K562 (cell line): ENCODE results near the gene CLEC4F. TPM values are rescaled to one million over a fixed set of nuclear protein-coding genes. Genes with fewer than 3 reads are reported as not detected.

Source experiments
- ATAC-seq: fragments of 200-7000 bp; cut with Tn5 transposase; 3 replicates; pipeline ENCODE4 v1.9.1; 2020; ENCODE audit warnings: moderate library complexity
- BruUV-seq: library from RNA; stranded (reverse); fragments of 400-500 nt; replicated peaks from 2 replicates; lab custom pipeline; 2021; lab: Mats Ljungman, UMichigan
- CTCF ChIA-PET: fragments of 300-600 bp; formaldehyde crosslinking; extraction: SDS; loops from one replicate; lab custom pipeline; 2021; ENCODE audit warnings: low intra/inter-chr PET ratio; lab: Yijun Ruan, JAX
- POLR2A ChIA-PET: fragments of 300-600, 350-650 bp; sonication (Branson Sonifier 250); formaldehyde crosslinking; extraction: SDS; loops from one replicate; lab custom pipeline; 2021; ENCODE audit warnings: antibody characterized with exemption, inconsistent platforms; lab: Yijun Ruan, JAX
- DNase-seq, 4 experiments: peaks; one replicate each; pipeline versions ENCODE4 v3.0.0 to v3.0.0-alpha.2; 2011 to 2018; ENCODE audit warnings: low spot score in 3 of 4, mixed read lengths in 3 of 4; ENCODE audit errors: extremely low read depth in 1 of 4
- FAIRE-seq: peaks from 2 replicates; lab custom pipeline; 2011; peaks lifted over from hg19 to GRCh38; lab: Jason Lieb, UNC
- H2AFZ ChIP-seq: 2 replicates; pipeline ENCODE4 v1.6.0; 2011; ENCODE audit warnings: low read depth, low read length, control low read depth, inconsistent platforms
- H3K27ac ChIP-seq: fragments of 200-600 bp; 3 replicates; pipeline ENCODE4 v1.8.0; 2011; ENCODE audit warnings: low read depth, mild to moderate bottlenecking, control low read depth, inconsistent platforms, low read length, moderate library complexity, mixed read lengths; ENCODE audit errors: extremely low read depth
- H3K27me3 ChIP-seq, 2 experiments: fragments of 300-600 bp in 1 of 2; 2 replicates in 1 of 2; 3 replicates in 1 of 2; pipeline versions ENCODE4 v1.6.0 to v1.8.0; 2011; ENCODE audit warnings: inconsistent platforms in 2 of 2, low read length in 2 of 2, mild to moderate bottlenecking in 1 of 2, mixed read lengths in 1 of 2, moderate library complexity in 1 of 2; ENCODE audit not compliant: control insufficient read depth in 2 of 2, insufficient read depth in 2 of 2
- H3K36me3 ChIP-seq: fragments of 300-600 bp; 3 replicates; pipeline ENCODE4 v1.8.0; 2011; ENCODE audit warnings: mild to moderate bottlenecking, low read length, inconsistent platforms; ENCODE audit not compliant: control insufficient read depth, insufficient read depth
- H3K4me1 ChIP-seq, 2 experiments: fragments of 200-600 bp in 1 of 2; replicated peaks in 1 of 2; 2 replicates in 1 of 2; 3 replicates in 1 of 2; pipeline versions ENCODE4 v1.5.1 to v1.8.0; 2011; ENCODE audit warnings: inconsistent platforms in 2 of 2, low read length in 2 of 2, mild to moderate bottlenecking in 1 of 2, mixed read lengths in 1 of 2, moderate library complexity in 1 of 2; ENCODE audit not compliant: control insufficient read depth in 2 of 2, insufficient read depth in 2 of 2
- H3K4me2 ChIP-seq: 2 replicates; pipeline ENCODE4 v1.6.1; 2011; ENCODE audit warnings: low read length, control low read depth, inconsistent platforms, mixed read lengths; ENCODE audit not compliant: insufficient read depth
- H3K4me3 ChIP-seq: fragments of 200-600 bp; sonication (generic), shearing (Covaris generic); 2 replicates; pipeline ENCODE4 v1.5.1; 2016; ENCODE audit warnings: control low read depth, inconsistent platforms
- H3K79me2 ChIP-seq: fragments of 200-600 bp; 3 replicates; pipeline ENCODE4 v1.8.0; 2011; ENCODE audit warnings: low read length, inconsistent platforms; ENCODE audit not compliant: control insufficient read depth, insufficient read depth
- H3K9ac ChIP-seq, 2 experiments: 2 replicates each; pipeline versions ENCODE4 v1.6.0 to v1.6.1; 2011; ENCODE audit warnings: low read depth in 2 of 2, low read length in 2 of 2, control low read depth in 1 of 2, inconsistent platforms in 1 of 2, mild to moderate bottlenecking in 1 of 2, mixed read lengths in 1 of 2; ENCODE audit not compliant: insufficient read depth in 1 of 2
- H3K9me1 ChIP-seq: one replicate; pipeline ENCODE4 v1.6.0; 2011; ENCODE audit warnings: inconsistent platforms, mild to moderate bottlenecking, low read length, moderate library complexity; ENCODE audit not compliant: control insufficient read depth, insufficient read depth
- H3K9me3 ChIP-seq: replicated peaks from 2 replicates; pipeline ENCODE4 v1.5.1; 2011; ENCODE audit warnings: low read depth, low read length, inconsistent platforms; ENCODE audit not compliant: control insufficient read depth, insufficient read depth
- H4K20me1 ChIP-seq: replicated peaks from 2 replicates; pipeline ENCODE4 v1.6.1; 2011; ENCODE audit warnings: low read length, inconsistent platforms, mixed read lengths; ENCODE audit not compliant: control insufficient read depth, insufficient read depth
- EP400 ChIP-seq: fragments of 450-650 bp; IDR thresholded peaks from 2 replicates; pipeline ENCODE4 v1.6.1; 2017; ENCODE audit warnings: antibody characterized with exemption, mild to moderate bottlenecking, moderate library complexity
- ESRRA ChIP-seq: fragments of 450-650 bp; IDR thresholded peaks from 2 replicates; pipeline ENCODE4 v1.6.1; 2014; ENCODE audit warnings: low read depth, mild to moderate bottlenecking, moderate library complexity, borderline replicate concordance
- FOXA3 ChIP-seq, 2 experiments: fragments of 450-650 bp in 1 of 2; sonication (generic) in 1 of 2; formaldehyde crosslinking; IDR thresholded peaks in 1 of 2; conservative IDR thresholded peaks in 1 of 2; 2 replicates each; pipeline versions ENCODE4 v1.4.0 to v1.8.0; 2020 to 2022; ENCODE audit warnings: mild to moderate bottlenecking in 2 of 2, missing genetic modification reagents in 1 of 2
- SIX5 ChIP-seq, 2 experiments: IDR thresholded peaks; 2 replicates each; pipeline ENCODE4 v1.6.1; 2011; ENCODE audit warnings: low read length in 2 of 2, borderline replicate concordance in 1 of 2, low read depth in 1 of 2, mild to moderate bottlenecking in 1 of 2, moderate library complexity in 1 of 2; ENCODE audit not compliant: insufficient read depth in 1 of 2
- SMARCC2 ChIP-seq: fragments of 450-650 bp; IDR thresholded peaks from 2 replicates; pipeline ENCODE4 v1.6.1; 2017; ENCODE audit warnings: antibody characterized with exemption, moderate library complexity, mild to moderate bottlenecking, low read depth
- SP1 ChIP-seq: sonication (generic); formaldehyde crosslinking; IDR thresholded peaks from 2 replicates; pipeline ENCODE4 v1.8.1; 2022; ENCODE audit warnings: mild to moderate bottlenecking, missing genetic modification reagents
- SRSF3 ChIP-seq: fragments of 200-400 bp; formaldehyde crosslinking; IDR thresholded peaks from 2 replicates; pipeline ENCODE4 v1.6.1; 2016; ENCODE audit warnings: mild to moderate bottlenecking, low read length, moderate library complexity; ENCODE audit not compliant: insufficient read depth
- TGIF2 ChIP-seq: sonication (generic); formaldehyde crosslinking; IDR thresholded peaks from 2 replicates; pipeline ENCODE4 v1.8.1; 2022; ENCODE audit warnings: mild to moderate bottlenecking, missing genetic modification reagents, moderate library complexity
- THRAP3 ChIP-seq: fragments of 450-650 bp; IDR thresholded peaks from 2 replicates; pipeline ENCODE4 v1.6.1; 2016; ENCODE audit warnings: mild to moderate bottlenecking, inconsistent platforms, borderline replicate concordance
- WGBS: fragments of 100-300 bp; shearing (Covaris generic); methylation state at CpG from one replicate; pipeline ENCODE4 v1.1.6; 2016; ENCODE audit warnings: low coverage, mixed read lengths; ENCODE audit not compliant: insufficient coverage; ENCODE audit errors: missing lambda C conversion rate; 5-methylcytosine and 5-hydroxymethylcytosine counted together
- in situ Hi-C: fragments of 300-500 bp; cut with MboI; formaldehyde crosslinking; loops from 4 replicates; pipeline ENCODE4 v1.15.0; 2018; ENCODE audit warnings: inconsistent platforms, mixed read lengths
- intact Hi-C: fragments of 100-400 bp; cut with micrococcal nuclease; formaldehyde crosslinking; loops from 2 replicates; pipeline ENCODE4 v1.14.2; 2022
- polyA plus RNA-seq, 8 experiments: library from polyadenylated mRNA; depleted of rRNA in 4 of 8; stranded (reverse) in 5 of 8; unstranded in 3 of 8; fragments of >200 nt; fragmentation: Nextera tagmentation in 2 of 8; fragmentation: Illumina TruSeq in 1 of 8; extraction: Ambion mirVana in 2 of 8; extraction: Trizol in 1 of 8; gene quantifications; 2 replicates each; pipeline versions ENCODE4 v1.2.1 to v1.2.3, GENCODE V29; 2011 to 2014; ENCODE audit warnings: inconsistent platforms in 1 of 8, missing spikeins in 1 of 8
- total RNA-seq, 7 experiments: library from RNA; depleted of rRNA in 6 of 7; stranded (reverse); fragments of >200 nt in 6 of 7; fragmentation: Illumina TruSeq in 2 of 7; extraction: Trizol in 2 of 7; gene quantifications; 2 replicates each; pipeline versions ENCODE4 v1.2.1 to v1.2.3, GENCODE V29; 2011 to 2021; ENCODE audit warnings: low replicate concordance in 1 of 7
- TF ChIP-seq, protein P1 (sequence below): sonication (generic); formaldehyde crosslinking; IDR thresholded peaks from 2 replicates; pipeline ENCODE4 v1.8.1; 2023; ENCODE audit warnings: mild to moderate bottlenecking, missing genetic modification reagents
- TF ChIP-seq, protein P2 (sequence below): fragments of 450-650 bp; IDR thresholded peaks from 2 replicates; pipeline ENCODE4 v1.6.1; 2017; ENCODE audit warnings: antibody characterized with exemption, mild to moderate bottlenecking
- TF ChIP-seq, protein P3 (sequence below): sonication (generic); formaldehyde crosslinking; IDR thresholded peaks from 2 replicates; pipeline ENCODE4 v1.8.1; 2023; ENCODE audit warnings: mild to moderate bottlenecking, missing genetic modification reagents
- TF ChIP-seq, protein P4 (sequence below): fragments of 250-450 bp; sonication (Bioruptor Pico); IDR thresholded peaks from 2 replicates; pipeline ENCODE4 v1.4.0; 2020; ENCODE audit warnings: mild to moderate bottlenecking, moderate library complexity

CLEC4F gene
- total and polyA plus RNA-seq, 9 of the 15 experiments (the other 6 are each of a cell fraction or from before 2014, with no cell fraction given) = not detected

DNA sequence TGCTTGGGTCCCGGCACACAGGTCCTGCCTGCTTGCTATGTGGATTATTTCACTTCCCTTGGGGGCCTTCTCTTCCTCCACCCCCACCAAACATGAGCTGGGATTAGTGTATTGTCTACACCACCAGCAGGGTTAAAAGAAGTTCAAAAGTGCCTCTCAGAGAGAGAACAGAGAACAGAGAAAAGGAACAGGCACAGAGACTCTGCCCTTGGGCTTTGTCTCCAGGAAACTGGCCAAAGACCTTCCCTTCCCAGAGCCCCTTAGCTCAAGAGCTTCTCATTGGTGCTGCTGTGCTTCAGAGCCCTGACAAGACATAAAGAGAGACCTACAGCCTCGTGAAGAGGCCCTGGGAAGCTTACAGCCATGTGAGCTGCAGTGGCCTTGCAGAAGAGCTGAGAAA is 22.9 kb downstream of the CLEC4F start:
- intact Hi-C loops (no loop called here), in situ Hi-C loops (loop anchor here (25.0 kb wide), 1 partner anchor 485 kb away; the partner anchor contains the start of gene FAM136A)
- peaks cover 16 to 25% of the 10 kb centered on the region in 2 experiments; a peak in 4 of 5 replicates for H3K27me3 ChIP-seq
- H3K9ac ChIP-seq = no peak overlapping the region
- peaks cover 2 to 6% of the 10 kb centered on the region in 2 experiments; a peak in 2 of 5 replicates for H3K4me1 ChIP-seq
- DNase-seq = no peak
- no peaks in the 10 kb centered on the region for H3K79me2 ChIP-seq
- no TSS peak for BruUV-seq
- no peak overlapping the region for H3K4me2 ChIP-seq
- no peaks in the 10 kb centered on the region for H3K9me1 ChIP-seq
- H3K4me3 ChIP-seq = no peak overlapping the region
- no peak overlapping the region for H3K27ac ChIP-seq
- FAIRE-seq = no peak
- CTCF ChIA-PET = no interaction called here
- no peak for ATAC-seq
- H3K9me3 ChIP-seq = no peaks in the 10 kb centered on the region
- WGBS = 21% methylated on average over 2 of the region's 2 CpGs
- no peaks in the 10 kb centered on the region for H3K36me3 ChIP-seq
- H2AFZ ChIP-seq = no peak overlapping the region
- POLR2A ChIA-PET = interaction anchor here (0.8 kb wide), 1 partner anchor 33 kb away, joined by 4 read pairs; no protein-coding TSS in a partner anchor
- H4K20me1 ChIP-seq = no peaks in the 10 kb centered on the region
- TF ChIP-seq, protein P1, sequence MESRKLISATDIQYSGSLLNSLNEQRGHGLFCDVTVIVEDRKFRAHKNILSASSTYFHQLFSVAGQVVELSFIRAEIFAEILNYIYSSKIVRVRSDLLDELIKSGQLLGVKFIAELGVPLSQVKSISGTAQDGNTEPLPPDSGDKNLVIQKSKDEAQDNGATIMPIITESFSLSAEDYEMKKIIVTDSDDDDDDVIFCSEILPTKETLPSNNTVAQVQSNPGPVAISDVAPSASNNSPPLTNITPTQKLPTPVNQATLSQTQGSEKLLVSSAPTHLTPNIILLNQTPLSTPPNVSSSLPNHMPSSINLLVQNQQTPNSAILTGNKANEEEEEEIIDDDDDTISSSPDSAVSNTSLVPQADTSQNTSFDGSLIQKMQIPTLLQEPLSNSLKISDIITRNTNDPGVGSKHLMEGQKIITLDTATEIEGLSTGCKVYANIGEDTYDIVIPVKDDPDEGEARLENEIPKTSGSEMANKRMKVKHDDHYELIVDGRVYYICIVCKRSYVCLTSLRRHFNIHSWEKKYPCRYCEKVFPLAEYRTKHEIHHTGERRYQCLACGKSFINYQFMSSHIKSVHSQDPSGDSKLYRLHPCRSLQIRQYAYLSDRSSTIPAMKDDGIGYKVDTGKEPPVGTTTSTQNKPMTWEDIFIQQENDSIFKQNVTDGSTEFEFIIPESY (CRISPR knock-in tag) = no peak
- no peak for TF ChIP-seq TGIF2 (CRISPR knock-in tag)
- TF ChIP-seq SRSF3 = no peak
- no peak for TF ChIP-seq SP1 (CRISPR knock-in tag)
- no peak for TF ChIP-seq FOXA3 (CRISPR knock-in tag; conservative IDR thresholded peaks at IDR 0.05 in 1 of 2, IDR thresholded peaks at IDR 0.05 in 1 of 2)
- TF ChIP-seq ESRRA = no peak
- TF ChIP-seq THRAP3 = no peak
- TF ChIP-seq, protein P2, sequence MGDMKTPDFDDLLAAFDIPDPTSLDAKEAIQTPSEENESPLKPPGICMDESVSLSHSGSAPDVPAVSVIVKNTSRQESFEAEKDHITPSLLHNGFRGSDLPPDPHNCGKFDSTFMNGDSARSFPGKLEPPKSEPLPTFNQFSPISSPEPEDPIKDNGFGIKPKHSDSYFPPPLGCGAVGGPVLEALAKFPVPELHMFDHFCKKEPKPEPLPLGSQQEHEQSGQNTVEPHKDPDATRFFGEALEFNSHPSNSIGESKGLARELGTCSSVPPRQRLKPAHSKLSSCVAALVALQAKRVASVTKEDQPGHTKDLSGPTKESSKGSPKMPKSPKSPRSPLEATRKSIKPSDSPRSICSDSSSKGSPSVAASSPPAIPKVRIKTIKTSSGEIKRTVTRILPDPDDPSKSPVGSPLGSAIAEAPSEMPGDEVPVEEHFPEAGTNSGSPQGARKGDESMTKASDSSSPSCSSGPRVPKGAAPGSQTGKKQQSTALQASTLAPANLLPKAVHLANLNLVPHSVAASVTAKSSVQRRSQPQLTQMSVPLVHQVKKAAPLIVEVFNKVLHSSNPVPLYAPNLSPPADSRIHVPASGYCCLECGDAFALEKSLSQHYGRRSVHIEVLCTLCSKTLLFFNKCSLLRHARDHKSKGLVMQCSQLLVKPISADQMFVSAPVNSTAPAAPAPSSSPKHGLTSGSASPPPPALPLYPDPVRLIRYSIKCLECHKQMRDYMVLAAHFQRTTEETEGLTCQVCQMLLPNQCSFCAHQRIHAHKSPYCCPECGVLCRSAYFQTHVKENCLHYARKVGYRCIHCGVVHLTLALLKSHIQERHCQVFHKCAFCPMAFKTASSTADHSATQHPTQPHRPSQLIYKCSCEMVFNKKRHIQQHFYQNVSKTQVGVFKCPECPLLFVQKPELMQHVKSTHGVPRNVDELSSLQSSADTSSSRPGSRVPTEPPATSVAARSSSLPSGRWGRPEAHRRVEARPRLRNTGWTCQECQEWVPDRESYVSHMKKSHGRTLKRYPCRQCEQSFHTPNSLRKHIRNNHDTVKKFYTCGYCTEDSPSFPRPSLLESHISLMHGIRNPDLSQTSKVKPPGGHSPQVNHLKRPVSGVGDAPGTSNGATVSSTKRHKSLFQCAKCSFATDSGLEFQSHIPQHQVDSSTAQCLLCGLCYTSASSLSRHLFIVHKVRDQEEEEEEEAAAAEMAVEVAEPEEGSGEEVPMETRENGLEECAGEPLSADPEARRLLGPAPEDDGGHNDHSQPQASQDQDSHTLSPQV = no peak
- TF ChIP-seq, protein P3, sequence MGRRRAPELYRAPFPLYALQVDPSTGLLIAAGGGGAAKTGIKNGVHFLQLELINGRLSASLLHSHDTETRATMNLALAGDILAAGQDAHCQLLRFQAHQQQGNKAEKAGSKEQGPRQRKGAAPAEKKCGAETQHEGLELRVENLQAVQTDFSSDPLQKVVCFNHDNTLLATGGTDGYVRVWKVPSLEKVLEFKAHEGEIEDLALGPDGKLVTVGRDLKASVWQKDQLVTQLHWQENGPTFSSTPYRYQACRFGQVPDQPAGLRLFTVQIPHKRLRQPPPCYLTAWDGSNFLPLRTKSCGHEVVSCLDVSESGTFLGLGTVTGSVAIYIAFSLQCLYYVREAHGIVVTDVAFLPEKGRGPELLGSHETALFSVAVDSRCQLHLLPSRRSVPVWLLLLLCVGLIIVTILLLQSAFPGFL (CRISPR knock-in tag) = no peak
- TF ChIP-seq, protein P4, sequence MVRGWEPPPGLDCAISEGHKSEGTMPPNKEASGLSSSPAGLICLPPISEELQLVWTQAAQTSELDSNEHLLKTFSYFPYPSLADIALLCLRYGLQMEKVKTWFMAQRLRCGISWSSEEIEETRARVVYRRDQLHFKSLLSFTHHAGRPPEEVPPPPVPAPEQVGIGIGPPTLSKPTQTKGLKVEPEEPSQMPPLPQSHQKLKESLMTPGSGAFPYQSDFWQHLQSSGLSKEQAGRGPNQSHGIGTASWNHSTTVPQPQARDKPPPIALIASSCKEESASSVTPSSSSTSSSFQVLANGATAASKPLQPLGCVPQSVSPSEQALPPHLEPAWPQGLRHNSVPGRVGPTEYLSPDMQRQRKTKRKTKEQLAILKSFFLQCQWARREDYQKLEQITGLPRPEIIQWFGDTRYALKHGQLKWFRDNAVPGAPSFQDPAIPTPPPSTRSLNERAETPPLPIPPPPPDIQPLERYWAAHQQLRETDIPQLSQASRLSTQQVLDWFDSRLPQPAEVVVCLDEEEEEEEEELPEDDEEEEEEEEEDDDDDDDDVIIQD (CRISPR knock-in tag) = no peak
- TF ChIP-seq SMARCC2 = no peak
- no peak for TF ChIP-seq EP400
- no peak for TF ChIP-seq SIX5 (IDR thresholded peaks at IDR 0.05; ENCODE audit: borderline replicate concordance in 1 of 2, insufficient read depth in 1 of 2, low read depth in 1 of 2, low read length in 2 of 2)
